HG02763 (cell line): ENCODE measurements around the gene SMURF2.
"Not testable (repeated sequence)": the region's sequence is repeated elsewhere in the genome, so short reads cannot be mapped to it uniquely, and the experiment has no call there.

Source experiments
- ATAC-seq: cut with Tn5 transposase; IDR thresholded peaks from one replicate; pipeline ENCODE4 v1.9.1; 2021; ENCODE audit warnings: mild to moderate bottlenecking, moderate library complexity; ENCODE audit not compliant: unreplicated experiment

SMURF2 gene

DNA sequence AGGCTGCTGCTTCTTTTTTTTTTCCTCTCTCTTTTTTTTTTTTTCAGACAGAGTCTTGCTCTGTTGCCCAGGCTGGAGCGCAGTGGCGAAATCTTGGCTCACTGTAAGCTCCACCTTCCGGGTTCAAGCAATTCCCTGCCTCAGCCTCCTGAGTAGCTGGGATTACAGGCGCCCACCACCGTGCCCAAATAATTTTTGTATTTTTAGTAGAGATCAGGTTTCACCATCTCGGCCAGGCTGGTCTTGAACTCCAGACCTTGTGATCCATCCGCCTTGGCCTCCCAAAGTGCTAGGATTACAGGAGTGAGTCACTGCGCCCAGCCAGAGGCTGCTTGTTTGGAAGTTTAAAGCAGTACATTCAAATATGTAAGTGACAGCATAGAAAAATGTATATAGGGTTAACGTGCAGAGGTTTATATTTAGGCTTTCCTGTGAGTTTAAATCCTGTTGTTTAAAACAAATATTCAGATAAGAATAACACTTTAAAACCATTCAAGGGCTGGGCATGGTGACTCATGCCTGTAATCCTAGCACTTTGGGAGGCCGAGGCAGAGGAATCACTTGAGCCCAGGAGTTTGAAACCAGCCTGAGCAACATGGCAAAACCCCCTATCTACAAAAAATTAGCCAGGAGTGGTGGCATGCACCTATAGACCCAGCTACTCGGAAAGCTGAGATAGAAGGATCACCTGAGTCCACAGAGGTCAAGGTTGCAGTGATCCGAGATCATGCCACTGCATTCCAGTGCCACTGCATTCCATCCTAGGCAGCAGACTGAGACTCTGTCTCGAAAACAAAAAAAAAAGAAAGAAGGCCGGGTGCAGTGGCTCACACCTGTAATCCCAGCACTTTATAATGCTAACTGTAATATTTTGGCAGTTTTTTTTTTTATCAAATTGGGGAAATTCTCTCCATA, 6.0 kb upstream of the SMURF2 start:
- not testable (repeated sequence) for ATAC-seq

DNA sequence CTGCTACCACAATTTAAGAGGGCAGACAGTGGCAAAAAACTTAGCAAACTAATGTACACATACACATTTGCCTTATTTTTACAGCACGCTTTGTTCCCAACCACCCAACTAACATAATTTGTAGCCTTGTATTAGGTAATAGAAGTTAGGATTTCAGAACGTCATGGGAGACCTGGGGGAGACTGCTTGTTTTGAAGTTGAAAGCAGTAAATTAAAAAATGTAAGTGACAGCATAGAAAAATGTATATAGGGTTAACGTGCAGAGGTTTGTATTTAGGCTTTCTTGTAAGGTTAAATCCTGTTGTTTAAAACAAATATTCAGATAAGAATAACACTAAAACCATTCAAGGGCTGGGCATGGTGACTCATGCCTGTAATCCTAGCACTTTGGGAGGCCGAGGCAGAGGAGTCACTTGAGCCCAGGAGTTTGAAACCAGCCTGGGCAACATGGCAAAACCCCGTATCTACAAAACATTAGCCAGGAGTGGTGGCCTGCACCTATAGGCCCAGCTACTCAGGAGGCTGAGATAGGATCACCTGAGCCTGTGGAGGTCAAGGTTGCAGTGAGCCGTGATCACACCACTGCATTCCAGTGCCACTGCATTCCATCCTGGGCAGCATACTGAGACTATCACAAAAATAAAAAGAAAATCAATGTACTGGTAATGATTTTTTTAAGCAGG, 2.3 kb upstream of the SMURF2 start:
- not testable (repeated sequence) for ATAC-seq

DNA sequence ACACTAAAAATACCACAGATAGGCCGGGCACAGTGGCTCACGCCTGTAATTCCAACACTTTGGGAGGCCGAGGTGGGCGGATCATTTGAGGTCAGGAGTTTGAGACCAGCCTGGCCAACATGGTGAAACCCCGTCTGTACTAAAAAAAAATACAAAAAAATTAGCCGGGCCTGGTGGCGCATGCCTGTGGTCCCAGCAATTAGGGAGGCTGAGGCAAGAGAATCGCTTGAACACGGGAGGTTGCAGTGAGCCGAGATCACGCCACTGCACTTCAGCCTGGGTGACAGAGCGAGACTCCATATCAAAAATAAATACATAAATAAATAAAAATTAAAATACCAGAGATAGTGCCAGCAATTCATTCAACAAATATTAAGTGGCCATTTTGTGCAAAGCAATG, 1.7 kb upstream of the SMURF2 start:
- ATAC-seq = not testable (repeated sequence)

GRCh38 chr17:64662774-64663367, 764 bp upstream of the SMURF2 start:
- no peak for ATAC-seq

DNA sequence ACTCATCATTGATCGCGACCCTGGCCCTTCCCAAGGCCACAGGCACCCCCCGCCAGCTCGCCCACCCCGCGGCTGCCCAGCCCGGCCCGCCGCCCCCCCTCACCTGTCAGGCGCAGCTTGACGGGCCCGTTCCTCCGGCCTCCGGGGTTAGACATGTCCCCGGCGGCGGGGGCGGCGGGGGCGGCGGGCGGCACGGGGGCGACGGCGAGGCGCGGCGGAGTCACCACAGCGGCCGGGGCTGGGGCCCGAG, 456 bp downstream of the SMURF2 start:
- ATAC-seq = peak; percentile 44

GRCh38 chr17:64660978-64661725, 955 bp downstream of the SMURF2 start:
- ATAC-seq = peak; percentile 2

- ATAC-seq = not testable (repeated sequence)
Measured at GRCh38 chr17:64660195-64660977, 1.7 kb downstream of the SMURF2 start.

DNA sequence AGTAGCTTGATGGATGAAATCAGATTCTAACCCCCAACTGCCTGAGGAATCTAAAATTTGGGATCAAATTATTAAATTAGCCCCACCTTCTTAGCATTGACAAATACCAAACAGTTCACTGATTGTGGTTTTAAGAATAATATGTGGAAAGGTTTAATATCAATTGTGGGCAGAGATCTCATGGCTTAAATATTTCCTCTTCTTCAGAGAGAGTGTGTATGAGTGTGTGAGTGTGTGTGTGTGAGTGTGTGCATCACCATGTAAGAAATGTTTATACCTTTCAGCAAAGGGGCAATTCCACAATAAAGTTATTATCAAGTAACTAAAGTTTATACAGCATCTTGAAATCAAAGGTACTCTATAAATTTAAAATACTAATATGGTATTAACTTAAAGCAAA, 3.2 kb downstream of the SMURF2 start:
- no peak for ATAC-seq

DNA sequence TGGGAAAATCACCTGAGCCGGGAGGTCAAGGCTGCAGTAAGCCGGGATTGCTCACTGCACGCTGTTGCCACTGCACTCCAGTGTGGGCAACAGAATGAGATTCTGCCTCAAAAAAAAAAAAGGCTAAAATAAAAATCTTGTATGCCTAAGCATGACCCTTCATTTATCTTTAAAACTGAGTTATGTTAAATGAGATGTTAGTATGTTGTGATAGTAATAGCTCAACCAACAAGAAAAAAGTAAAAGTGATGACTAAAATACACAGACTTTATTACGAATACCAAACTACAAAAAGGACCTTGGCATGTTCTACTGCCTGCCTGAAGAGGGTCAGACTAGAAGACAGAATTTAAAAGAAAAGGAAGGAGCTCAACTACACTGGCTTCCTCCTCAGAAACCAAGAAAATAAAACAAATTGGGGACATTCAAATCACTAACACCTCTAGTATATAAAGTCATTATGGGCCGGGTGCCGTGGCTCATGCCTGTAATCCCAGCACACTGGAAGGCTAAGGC, 4.4 kb downstream of the SMURF2 start:
- ATAC-seq = no peak

DNA sequence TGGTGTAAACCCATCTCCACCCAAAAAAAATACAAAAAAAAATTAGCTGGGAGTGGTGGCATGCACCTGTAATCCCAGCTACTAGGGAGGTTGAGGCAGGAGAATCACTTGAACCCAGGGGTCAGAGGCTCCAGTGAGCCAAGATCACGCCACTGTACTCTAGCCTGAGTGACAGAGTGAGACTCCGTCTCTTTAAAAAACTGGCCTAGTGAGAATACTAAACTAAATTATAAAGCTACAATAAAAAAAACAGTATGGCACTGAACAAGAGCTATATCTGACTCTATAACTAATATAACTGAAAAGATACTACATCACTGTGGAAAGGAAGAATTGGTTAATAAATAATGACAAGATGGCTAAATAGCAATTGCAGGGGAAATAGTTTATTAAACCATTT, 6.4 kb downstream of the SMURF2 start:
- ATAC-seq = no peak

DNA sequence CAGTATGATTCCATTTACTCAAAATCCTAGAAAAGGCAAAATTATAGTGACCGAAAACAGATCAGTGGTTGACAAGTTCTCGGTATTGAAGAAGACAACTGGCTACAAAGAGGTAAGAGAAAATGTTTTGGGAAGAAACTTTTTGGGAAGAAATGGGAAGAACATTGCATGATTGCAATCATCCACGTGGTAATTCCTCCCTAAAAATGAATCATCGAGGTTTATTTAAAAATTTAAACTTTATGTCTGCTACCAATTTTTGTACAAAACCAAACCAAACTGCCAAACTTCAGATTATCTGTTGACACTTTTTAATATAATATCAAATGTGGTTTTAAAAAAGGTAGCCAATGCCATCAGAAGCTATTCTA, 8.1 kb downstream of the SMURF2 start:
- ATAC-seq = no peak

GRCh38 chr17:64653325-64653984, 8.7 kb downstream of the SMURF2 start:
- ATAC-seq = no peak

GRCh38 chr17:64651889-64652288, 10.2 kb downstream of the SMURF2 start:
- ATAC-seq = no peak

DNA sequence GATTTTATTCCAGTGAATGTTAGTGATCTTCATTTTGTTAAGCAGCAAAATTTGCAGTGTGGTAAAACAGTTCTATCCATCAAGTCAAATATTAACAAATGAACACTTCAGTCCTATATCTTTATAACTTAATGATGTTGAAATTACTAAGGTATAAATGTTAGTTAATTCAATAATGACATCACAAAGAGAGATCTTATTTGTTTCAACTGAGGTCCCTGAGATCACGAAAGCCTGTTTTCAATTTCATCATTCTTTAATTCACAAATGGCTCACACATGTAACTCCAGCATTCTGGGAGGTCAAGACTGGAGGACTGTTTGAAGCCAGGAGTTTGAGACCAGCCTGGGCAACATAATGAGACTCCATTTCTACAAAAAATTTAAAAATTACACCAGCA, 13.9 kb downstream of the SMURF2 start:
- no peak for ATAC-seq

DNA sequence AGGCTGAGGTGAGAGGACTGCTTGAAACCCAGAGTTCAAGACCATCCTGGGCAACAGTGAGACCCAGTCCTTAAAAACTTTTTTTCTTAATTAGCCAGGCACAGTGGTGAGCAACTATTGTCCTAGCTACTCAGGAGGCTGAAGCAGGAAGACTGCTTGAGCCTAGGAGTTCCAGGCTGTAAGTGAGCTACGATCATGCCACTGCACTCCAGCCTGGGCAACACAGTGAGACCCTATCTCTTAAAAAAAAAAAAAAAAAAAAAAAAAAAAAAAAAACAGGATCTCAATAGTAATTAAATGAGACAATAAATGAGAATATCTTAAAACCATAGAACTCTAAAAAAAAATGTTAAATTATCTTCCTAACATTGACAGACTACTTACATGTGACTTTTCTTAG, 14.3 kb downstream of the SMURF2 start:
- no peak for ATAC-seq

DNA sequence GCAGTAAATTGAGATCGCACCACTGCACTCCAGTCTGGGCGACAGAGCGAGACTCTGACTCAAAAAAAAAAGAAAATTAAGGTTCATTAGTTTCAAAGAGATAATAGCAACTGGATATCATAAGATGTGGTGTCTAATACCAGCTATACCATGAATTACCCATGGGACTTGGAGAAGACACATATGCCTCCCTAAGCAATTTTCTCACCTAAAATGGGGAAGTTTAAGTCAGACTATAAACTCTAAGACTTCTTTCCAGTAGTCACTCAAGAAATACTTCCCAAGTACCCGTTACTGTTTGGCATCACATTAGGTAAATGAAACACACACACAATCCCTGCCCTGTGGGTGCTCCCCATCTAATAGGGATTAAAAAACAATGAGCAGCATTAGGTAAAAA, 22.6 kb downstream of the SMURF2 start:
- ATAC-seq = no peak

GRCh38 chr17:64638552-64639203, 23.4 kb downstream of the SMURF2 start:
- ATAC-seq = no peak

GRCh38 chr17:64635647-64636305, 26.3 kb downstream of the SMURF2 start:
- ATAC-seq = no peak

DNA sequence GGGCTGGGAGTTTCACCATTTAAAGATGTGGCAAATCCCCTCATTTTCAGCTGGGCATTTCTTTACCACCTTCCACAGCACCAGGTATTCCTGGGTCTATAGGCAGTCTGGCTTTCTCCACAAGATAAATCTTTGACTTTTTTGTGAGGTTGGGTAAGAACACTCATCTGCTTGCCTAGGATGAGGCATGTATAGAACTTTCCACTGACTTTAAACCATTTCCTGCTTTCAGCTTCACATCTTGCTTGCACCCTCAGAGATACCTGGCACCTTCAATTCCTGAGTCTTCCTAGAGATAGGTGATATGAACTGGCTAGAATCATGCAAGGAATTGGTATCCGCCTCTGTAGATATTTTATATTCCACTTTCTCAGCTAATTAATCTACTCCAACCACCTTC, 27.9 kb downstream of the SMURF2 start:
- ATAC-seq = no peak
